Stimulated activated CD8-positive, alpha-beta memory T cell treated with anti-CD3 and anti-CD28 coated beads, Interleukin-15, amount 100 ng/mL, for 24 hours (primary cell): ENCODE data around the gene RAB6B.

Source experiments
- DNase-seq: peaks from one replicate; pipeline ENCODE4 v3.0.0-alpha.2; 2020; ENCODE audit warnings: low read depth

RAB6B gene

GRCh38 chr3:133895208-133896001, at the start of gene RAB6B:
RAB6B (minus strand) TSS chr3:133895882; CDS start chr3:133895466, 416 bp downstream.
- no peak for DNase-seq

GRCh38 chr3:133944641-133945380, 49.1 kb upstream of the RAB6B start:
- no peak for DNase-seq

DNA sequence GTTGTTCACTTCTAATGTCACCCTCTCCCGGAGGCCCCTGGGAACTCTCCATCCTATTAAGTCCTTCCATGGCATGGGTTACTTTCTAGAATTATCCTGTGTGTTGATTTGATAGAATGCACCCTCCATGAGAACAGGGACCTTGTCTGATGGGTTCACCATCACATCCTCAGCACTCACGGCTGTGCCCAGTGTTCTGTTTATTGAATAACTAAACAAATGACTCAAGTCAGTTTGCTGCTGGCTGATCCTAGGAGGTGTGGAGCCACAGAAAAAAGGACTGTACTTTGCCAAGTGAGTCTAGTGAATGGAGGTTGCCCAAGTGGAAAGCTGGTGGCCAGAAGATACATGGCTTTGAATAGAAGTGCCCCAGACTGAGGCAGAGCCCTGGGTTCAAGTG, 48.5 kb upstream of the RAB6B start:
- no peak for DNase-seq

DNA sequence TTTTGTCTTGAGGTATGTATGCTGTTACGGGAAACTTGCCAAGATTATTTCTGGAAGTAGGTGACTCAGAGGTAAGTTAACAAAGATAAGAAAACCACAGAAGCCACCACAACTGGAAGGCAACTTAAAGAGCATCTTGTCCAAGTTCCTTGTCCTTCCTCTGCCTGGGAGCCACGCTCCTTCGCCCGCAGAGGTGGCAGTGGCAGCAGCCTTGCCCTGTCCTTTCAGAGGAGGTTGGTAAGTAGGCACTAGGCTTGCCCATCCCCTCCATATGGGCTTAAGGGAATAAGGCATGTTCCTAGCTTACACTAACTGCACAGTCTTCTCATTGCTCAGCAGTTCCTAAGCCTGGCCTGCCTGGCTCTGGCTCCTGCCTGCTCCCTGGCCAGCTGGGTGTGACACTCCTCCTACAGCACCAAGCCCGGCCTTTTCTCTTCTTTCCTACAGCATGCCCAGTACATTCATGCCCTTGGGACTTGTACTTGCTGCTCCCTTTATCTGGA, 48.0 kb upstream of the RAB6B start:
- DNase-seq: no peak

- DNase-seq: no peak
These were observed 47.4 kb upstream of the RAB6B start for GRCh38 chr3:133943031-133943535.

DNA sequence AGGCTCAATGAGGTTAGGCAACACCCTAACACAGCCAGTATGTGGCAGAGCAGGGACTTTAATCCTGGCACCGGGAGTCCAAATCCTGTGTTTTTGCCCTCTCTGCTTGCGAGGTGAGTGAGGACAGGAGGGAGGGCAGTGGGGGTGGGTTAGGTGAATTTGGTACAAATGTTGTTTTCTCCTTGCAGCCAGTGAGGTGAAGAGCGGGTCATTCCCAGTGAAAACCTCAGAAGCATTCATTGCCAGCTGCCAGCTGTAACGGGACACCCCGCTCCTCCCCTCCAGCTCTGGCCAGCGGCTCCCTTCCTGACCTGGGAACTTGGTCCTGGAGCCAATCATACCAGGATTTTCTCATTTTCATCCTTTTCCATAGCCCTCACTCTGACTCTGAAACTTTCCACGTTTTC, 45.7 kb upstream of the RAB6B start:
- no peak for DNase-seq

DNA sequence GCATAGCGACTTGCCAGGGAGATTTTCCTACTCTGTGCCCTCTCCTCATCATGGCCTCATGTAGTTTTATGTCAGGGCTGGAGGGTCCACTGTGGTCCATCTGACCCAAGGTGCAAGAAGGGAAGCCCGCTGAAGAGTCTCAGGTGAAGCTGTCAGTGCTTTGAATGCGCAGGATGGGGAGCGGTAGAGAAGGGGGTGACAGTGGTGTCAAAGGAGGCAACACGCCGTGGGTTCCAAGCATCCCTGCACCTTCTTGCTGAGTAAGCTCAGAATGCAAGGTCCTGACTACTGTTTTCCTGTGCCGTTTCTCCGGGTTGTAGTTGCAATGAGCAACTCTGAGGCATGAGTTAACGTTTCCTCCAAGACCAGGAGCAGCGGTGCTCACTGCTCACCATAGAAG, 44.9 kb upstream of the RAB6B start:
- no peak for DNase-seq

DNA sequence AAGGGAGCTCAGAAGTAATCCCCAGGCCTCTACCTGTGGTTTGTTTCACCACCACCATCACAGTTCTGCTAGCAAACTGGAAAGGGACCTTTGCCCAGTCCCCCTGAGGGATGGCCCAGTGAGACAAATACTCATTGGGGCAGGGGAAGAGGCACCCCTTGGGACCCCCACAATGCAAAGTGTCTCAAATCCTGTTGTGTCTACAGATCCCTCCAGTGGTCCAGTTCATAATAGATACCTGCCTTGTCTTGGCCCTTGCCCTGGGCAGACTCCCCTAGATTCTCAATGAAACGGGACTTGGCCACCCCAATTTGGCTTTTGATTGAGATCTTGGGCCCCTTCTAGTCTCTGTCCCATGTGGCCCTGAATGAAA, 43.8 kb upstream of the RAB6B start:
- no peak for DNase-seq

DNA sequence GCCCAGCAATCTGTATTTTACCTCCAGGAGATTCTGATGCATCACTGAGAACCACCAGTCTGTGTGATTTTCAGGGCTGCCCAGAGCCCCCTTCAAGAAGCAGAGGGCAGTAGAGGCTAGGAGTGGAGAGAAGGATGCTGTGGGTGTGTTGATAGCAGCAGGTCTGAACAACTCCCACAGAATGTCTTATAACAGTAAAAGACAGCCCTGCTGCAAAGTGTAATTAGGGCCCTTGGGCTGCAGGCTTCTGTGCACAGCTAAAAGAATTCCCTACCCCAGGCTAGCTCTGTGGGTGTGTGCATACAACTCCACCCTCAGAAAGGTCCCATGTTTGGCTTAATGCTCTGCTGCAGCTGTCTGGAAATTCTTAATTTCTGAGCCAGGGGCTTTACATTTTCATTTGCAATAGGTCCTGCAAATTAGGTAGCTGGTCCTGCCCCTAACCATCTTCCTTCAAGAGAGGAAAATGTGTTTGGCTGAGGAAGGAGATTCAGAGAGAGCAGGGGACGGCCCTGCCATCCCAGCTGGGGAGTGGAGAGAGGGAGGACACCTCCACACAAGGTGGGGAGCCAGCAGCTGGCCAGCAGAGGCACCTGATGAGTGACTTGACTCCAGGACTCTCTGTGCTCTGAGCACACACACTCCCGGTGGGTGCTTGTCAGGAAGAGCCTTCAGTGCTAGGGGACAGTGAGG, 43.2 kb upstream of the RAB6B start:
- no peak for DNase-seq

- no peak for DNase-seq
These were observed 42.3 kb upstream of the RAB6B start for GRCh38 chr3:133937756-133938601.

DNA sequence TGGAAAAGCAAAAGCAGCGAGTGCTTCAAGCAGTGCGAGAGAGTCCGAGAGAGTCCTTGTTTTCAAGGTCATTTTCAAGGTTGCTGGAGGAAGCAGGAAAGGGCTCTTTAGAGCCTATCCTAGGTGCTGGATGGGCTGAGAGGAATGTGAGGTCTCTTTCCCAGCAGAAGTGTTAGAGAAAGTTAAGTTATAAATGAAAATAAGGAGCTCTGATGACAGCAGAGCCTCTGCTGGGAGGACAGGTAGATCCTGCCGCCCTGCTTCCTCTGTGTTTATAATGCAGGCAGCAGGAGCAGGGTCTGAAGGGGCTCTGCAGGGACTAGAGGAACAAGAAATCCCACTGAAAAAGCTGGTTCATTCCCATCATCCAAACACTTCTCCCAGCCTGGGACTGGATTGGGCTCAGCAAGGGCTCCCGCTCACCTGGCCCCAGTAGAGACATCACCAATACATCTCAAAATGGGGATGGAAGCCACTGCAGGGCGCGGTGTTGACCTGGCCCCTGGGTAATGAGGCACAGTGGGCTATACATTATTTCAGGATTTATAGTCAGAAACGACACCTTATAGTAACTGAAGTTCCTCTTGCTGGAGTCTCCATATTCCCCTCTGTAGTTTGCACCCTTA, 41.5 kb upstream of the RAB6B start:
- DNase-seq: no peak

- no peak for DNase-seq
These were observed 40.4 kb upstream of the RAB6B start for GRCh38 chr3:133935843-133936769.

- no peak for DNase-seq
These were observed 39.5 kb upstream of the RAB6B start for GRCh38 chr3:133934996-133935842.

- DNase-seq: no peak
These were observed 38.6 kb upstream of the RAB6B start for GRCh38 chr3:133934073-133934970.

- no peak for DNase-seq
These were observed 37.7 kb upstream of the RAB6B start for GRCh38 chr3:133933097-133934024.

DNA sequence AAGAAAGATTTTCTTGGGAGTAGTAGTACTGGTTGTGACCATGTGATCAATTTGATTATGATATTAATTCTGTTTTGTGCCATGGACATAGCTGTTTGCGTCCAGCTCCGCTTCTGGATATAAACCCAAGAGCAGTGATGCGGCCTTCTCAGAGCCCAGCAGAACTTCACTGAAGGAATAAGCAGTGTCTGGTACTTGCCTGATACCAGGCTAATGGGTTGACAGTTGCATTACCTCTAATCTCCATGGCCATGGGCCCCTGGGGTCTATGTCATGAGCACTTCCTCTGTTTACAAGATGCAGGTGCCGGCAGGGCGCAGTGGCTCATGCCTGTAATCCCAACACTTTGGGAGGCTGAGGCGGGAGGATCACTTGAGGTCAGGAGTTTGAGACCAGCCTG, 36.3 kb upstream of the RAB6B start:
- DNase-seq: no peak

DNA sequence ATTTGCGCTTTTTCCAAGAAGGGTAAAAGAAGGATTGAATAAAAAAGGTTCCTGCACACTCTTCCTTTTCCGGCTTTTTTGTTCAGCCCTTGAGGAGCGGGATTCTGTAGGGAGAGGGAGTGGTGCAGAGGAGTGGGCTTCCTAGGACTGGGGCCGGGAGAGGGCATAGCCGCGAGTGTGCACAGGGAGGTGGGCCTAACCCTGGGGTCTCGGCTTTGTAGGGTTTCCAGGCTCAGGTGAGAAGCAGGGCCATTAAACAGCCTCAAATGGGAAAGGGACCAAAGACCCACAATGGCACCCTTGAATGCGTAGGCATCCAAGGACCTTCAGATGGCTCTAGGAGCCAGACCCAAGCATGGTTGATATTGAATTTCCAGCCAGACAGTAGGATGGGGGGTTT, 35.4 kb upstream of the RAB6B start:
- no peak for DNase-seq
